Fibroblast of skin of right quadriceps (primary cell): ENCODE results near the gene AOPEP.

ENCODE experiments used
- DNase-seq: peaks from one replicate; pipeline ENCODE4 v3.0.0-alpha.2; 2013

AOPEP gene

GRCh38 chr9:95027914-95028852, 301.7 kb downstream of the AOPEP start:
- DNase-seq = no peak

- no peak for DNase-seq
Observed at GRCh38 chr9:95028853-95029219, 302.3 kb downstream of the AOPEP start.

GRCh38 chr9:95029288-95029687, 302.8 kb downstream of the AOPEP start:
- DNase-seq = no peak

- no peak for DNase-seq
Observed at GRCh38 chr9:95029720-95030119, 303.2 kb downstream of the AOPEP start.

GRCh38 chr9:95030344-95030743, 303.8 kb downstream of the AOPEP start:
- no peak for DNase-seq

GRCh38 chr9:95030920-95031642, 304.6 kb downstream of the AOPEP start:
- no peak for DNase-seq

GRCh38 chr9:95031711-95032461, 305.4 kb downstream of the AOPEP start:
- no peak for DNase-seq

- DNase-seq = no peak
Observed at GRCh38 chr9:95032580-95033341, 306.3 kb downstream of the AOPEP start.

- DNase-seq = no peak
Observed at GRCh38 chr9:95035846-95036245, 309.3 kb downstream of the AOPEP start.

GRCh38 chr9:95036676-95037075, 310.2 kb downstream of the AOPEP start:
- no peak for DNase-seq

GRCh38 chr9:95037789-95038521, 311.5 kb downstream of the AOPEP start:
- DNase-seq = no peak

GRCh38 chr9:95038666-95039065, 312.2 kb downstream of the AOPEP start:
- DNase-seq = no peak

GRCh38 chr9:95040106-95040505, 313.6 kb downstream of the AOPEP start:
- DNase-seq = no peak

- DNase-seq = no peak
Observed at GRCh38 chr9:95043826-95044225, 317.3 kb downstream of the AOPEP start.

- DNase-seq = no peak
Observed at GRCh38 chr9:95044731-95045508, 318.4 kb downstream of the AOPEP start.

GRCh38 chr9:95045751-95046150, 319.3 kb downstream of the AOPEP start:
- DNase-seq = no peak

- no peak for DNase-seq
Observed at GRCh38 chr9:95047452-95048224, 321.1 kb downstream of the AOPEP start.

- no peak for DNase-seq
Observed at GRCh38 chr9:95048225-95049087, 322.0 kb downstream of the AOPEP start.

- no peak for DNase-seq
Observed at GRCh38 chr9:95049761-95050160, 323.3 kb downstream of the AOPEP start.
